RPMI7951 (cell line): ENCODE results near the gene ATG2A. TPM values are rescaled to one million over a fixed set of nuclear protein-coding genes. Genes with fewer than 3 reads are reported as not detected.

Source experiments
- DNase-seq: peaks from one replicate; pipeline ENCODE4 v3.0.0-alpha.2; 2012; ENCODE audit warnings: low read depth
- total RNA-seq: library from RNA; depleted of rRNA; stranded (reverse); fragments of >200 nt; shearing (Covaris generic); gene quantifications from 2 replicates; pipeline ENCODE4 v1.2.3, GENCODE V29; 2014

ATG2A gene
- total RNA-seq, 1 experiment from 2014 or later: 6.6 TPM

- peak; percentile 8 for DNase-seq
Observed at GRCh38 chr11:64924910-64925284, 7.9 kb upstream of the ATG2A start.

GRCh38 chr11:64923944-64924909 is 7.2 kb upstream of the ATG2A start, which contains the start of gene PPP2R5B:
PPP2R5B (plus strand) TSS chr11:64924689; CDS start chr11:64925735, 1,046 bp downstream.
- DNase-seq: peak; percentile 96

GRCh38 chr11:64923151-64923661 is 6.2 kb upstream of the ATG2A start:
- no peak for DNase-seq

- no peak for DNase-seq
Observed at GRCh38 chr11:64921384-64921783, 4.4 kb upstream of the ATG2A start.

GRCh38 chr11:64920124-64920523 is 3.1 kb upstream of the ATG2A start:
- no peak for DNase-seq

- no peak for DNase-seq
Observed at GRCh38 chr11:64919627-64920026, 2.6 kb upstream of the ATG2A start.

GRCh38 chr11:64918017-64918416 is 1.0 kb upstream of the ATG2A start:
- DNase-seq: peak; percentile 52

GRCh38 chr11:64917663-64917995 is 620 bp upstream of the ATG2A start:
- DNase-seq: no peak

- DNase-seq: peak; percentile 24
Observed at GRCh38 chr11:64916040-64916774, 802 bp downstream of the ATG2A start.

- DNase-seq: no peak
Observed at GRCh38 chr11:64915376-64915887, 1.6 kb downstream of the ATG2A start.

GRCh38 chr11:64914123-64914522 is 2.9 kb downstream of the ATG2A start:
- DNase-seq: no peak

GRCh38 chr11:64913171-64913727 is 3.8 kb downstream of the ATG2A start:
- DNase-seq: no peak

GRCh38 chr11:64911689-64912088 is 5.3 kb downstream of the ATG2A start:
- DNase-seq: no peak

GRCh38 chr11:64911142-64911541 is 5.9 kb downstream of the ATG2A start:
- no peak for DNase-seq

- DNase-seq: no peak
Observed at GRCh38 chr11:64910451-64911093, 6.4 kb downstream of the ATG2A start.

- DNase-seq: no peak
Observed at GRCh38 chr11:64909653-64910343, 7.2 kb downstream of the ATG2A start.

GRCh38 chr11:64908766-64909165 is 8.2 kb downstream of the ATG2A start:
- DNase-seq: no peak

- no peak for DNase-seq
Observed at GRCh38 chr11:64906314-64906635, 10.7 kb downstream of the ATG2A start.

- no peak for DNase-seq
Observed at GRCh38 chr11:64905516-64906313, 11.3 kb downstream of the ATG2A start.

- no peak for DNase-seq
Observed at GRCh38 chr11:64903291-64903833, 13.6 kb downstream of the ATG2A start.
